Karpas-422 (cell line): ENCODE results near the gene DNAJC21. TPM values are rescaled to one million over a fixed set of nuclear protein-coding genes. Genes with fewer than 3 reads are reported as not detected.
"Not testable (repeated sequence)": the region's sequence is repeated elsewhere in the genome, so short reads cannot be mapped to it uniquely, and the experiment has no call there.

Experiments
- DNase-seq: peaks from one replicate; pipeline ENCODE4 v3.0.0-alpha.2; 2015
- H2AFZ ChIP-seq: fragments of 200-600 bp; sonication (generic); 2 replicates; pipeline ENCODE4 v1.6.1; 2014; ENCODE audit warnings: antibody characterized with exemption, low read length, mixed read lengths
- H3K27ac ChIP-seq: fragments of 200-600 bp; sonication (generic); 2 replicates; pipeline ENCODE4 v1.5.1; 2014; ENCODE audit warnings: mild to moderate bottlenecking, low read length, moderate library complexity
- H3K27me3 ChIP-seq: fragments of 200-600 bp; sonication (generic); 2 replicates; pipeline ENCODE4 v1.6.1; 2014; ENCODE audit warnings: low read length, mixed read lengths
- H3K36me3 ChIP-seq: fragments of 200-600 bp; sonication (generic); 2 replicates; pipeline ENCODE4 v1.6.1; 2014; ENCODE audit warnings: low read length, mixed read lengths; ENCODE audit not compliant: insufficient read depth
- H3K4me1 ChIP-seq: fragments of 200-600 bp; sonication (generic); 2 replicates; pipeline ENCODE4 v1.6.1; 2014; ENCODE audit warnings: mild to moderate bottlenecking, low read length, mixed read lengths
- H3K4me2 ChIP-seq: fragments of 200-600 bp; sonication (generic); 2 replicates; pipeline ENCODE4 v1.6.1; 2014; ENCODE audit warnings: low read length, low read depth, mild to moderate bottlenecking; ENCODE audit not compliant: poor library complexity, severe bottlenecking
- H3K4me3 ChIP-seq: fragments of 200-600 bp; sonication (generic); 2 replicates; pipeline ENCODE4 v1.5.1; 2014; ENCODE audit warnings: mild to moderate bottlenecking, antibody characterized with exemption, low read length, mixed read lengths
- H3K79me2 ChIP-seq: fragments of 200-600 bp; sonication (generic); 2 replicates; pipeline ENCODE4 v1.6.1; 2014; ENCODE audit warnings: mild to moderate bottlenecking, low read length, mixed read lengths
- H3K9ac ChIP-seq: fragments of 200-600 bp; sonication (generic); 2 replicates; pipeline ENCODE4 v1.6.0; 2014; ENCODE audit warnings: low read length
- H3K9me2 ChIP-seq: fragments of 200-600 bp; sonication (generic), shearing (Covaris generic); replicated peaks from 2 replicates; pipeline ENCODE4 v1.6.0; 2014; ENCODE audit warnings: mild to moderate bottlenecking, low read length, moderate library complexity; ENCODE audit not compliant: insufficient read depth
- H3K9me3 ChIP-seq: fragments of 300-700, 200-600 bp; sonication (generic); 2 replicates; pipeline ENCODE4 v1.6.1; 2014; ENCODE audit warnings: low read length, mixed read lengths
- H4K20me1 ChIP-seq: fragments of 200-600 bp; sonication (generic); 2 replicates; pipeline ENCODE4 v1.6.1; 2014; ENCODE audit warnings: mild to moderate bottlenecking, antibody characterized with exemption, low read length, low read depth; ENCODE audit not compliant: insufficient read depth
- total RNA-seq: library from RNA; depleted of rRNA; stranded (reverse); fragments of >200 nt; shearing (Covaris generic); gene quantifications from 2 replicates; pipeline ENCODE4 v1.2.3, GENCODE V29; 2014; ENCODE audit warnings: low replicate concordance

Gene DNAJC21
- total RNA-seq, 1 experiment from 2014 or later: 41.0 TPM

DNA sequence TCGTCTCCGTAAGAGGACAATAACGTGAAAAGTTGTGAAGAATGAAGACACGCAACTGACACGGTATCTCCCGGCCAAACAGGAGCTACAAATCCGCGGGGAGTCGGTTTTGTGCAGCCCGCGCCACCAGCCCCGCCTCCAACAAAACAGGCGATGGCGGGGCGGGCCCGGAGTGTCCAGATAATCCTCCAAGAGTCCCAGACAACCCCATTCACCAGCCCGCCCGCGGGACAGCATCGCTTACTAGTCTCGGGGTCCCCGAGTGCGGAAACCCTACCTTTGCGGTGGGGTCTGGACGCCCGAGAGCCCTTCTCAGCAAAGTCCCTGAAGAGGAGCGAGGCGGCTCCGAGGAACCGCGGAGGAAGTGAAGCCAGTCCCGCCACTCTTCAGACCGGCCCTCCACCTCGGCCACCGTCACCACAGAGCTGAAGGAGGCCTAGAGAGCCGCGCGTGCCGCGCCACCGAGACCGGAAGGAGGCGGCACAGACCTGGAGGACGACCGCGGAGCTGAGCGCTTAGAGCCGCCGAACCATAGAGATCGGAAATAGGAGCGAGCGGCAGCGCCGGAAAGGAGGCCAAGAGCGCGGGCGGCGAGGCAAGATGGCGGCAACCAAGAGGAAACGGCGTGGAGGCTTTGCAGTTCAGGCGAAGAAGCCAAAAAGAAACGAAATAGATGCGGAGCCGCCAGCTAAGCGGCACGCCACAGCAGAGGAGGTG lies 14.1 kb upstream of the DNAJC21 start, which contains the start of the genes BRIX1 and RAD1:
Gene BRIX1 (plus strand): TSS at position 573 of the 717 bp plus-strand sequence. CDS start 28 bp downstream, at position 601.
Gene RAD1 (minus strand): TSS at position 366 of the 717 bp plus-strand sequence. CDS start 612 bp downstream, outside the sequence.
- peak within 1 kb of the TSS; percentile 92 for H3K4me3 ChIP-seq
- DNase-seq: peak; percentile 98
- H3K9me2 ChIP-seq: no peaks in the 10 kb centered on the region
- H3K27ac ChIP-seq: peak within 1 kb of the TSS; percentile 81
- peak within 1 kb of the TSS; percentile 90 for H3K9ac ChIP-seq
- H2AFZ ChIP-seq: peak within 1 kb of the TSS; percentile 74; the same call in 1 of the 2 replicates
- peaks cover 48% of the 10 kb centered on the region for H3K36me3 ChIP-seq
- no peaks in the 10 kb centered on the region for H3K27me3 ChIP-seq
- peaks cover 44% of the 10 kb centered on the region for H3K4me1 ChIP-seq
- H3K9me3 ChIP-seq: no peaks in the 10 kb centered on the region
- peak within 1 kb of the TSS; percentile 83 for H3K4me2 ChIP-seq
- H3K79me2 ChIP-seq: peaks cover 91% of the 10 kb centered on the region
- peaks cover 8% of the 10 kb centered on the region; the same call in 1 of the 2 replicates for H4K20me1 ChIP-seq

DNA sequence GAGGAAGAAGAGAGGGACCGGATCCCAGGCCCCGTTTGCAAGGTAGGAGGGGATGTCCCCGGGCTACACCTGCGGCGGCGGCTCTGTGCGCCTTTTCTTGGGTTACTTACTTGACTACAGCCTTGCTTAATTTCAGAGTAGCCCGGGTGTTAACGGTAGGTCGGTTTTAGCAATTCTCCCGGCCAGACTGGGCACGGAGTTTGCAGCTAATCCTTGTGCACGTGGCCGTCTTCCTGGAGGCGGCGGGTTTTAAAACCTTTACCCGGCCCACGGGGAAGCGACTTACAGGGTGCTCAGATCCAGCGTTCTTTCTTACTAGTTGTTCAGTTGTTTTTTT lies 13.5 kb upstream of the DNAJC21 start:
- H3K79me2 ChIP-seq: peaks cover 94% of the 10 kb centered on the region
- no peaks in the 10 kb centered on the region for H3K9me2 ChIP-seq
- H3K4me1 ChIP-seq: peaks cover 47% of the 10 kb centered on the region
- H3K27ac ChIP-seq: peak overlapping the region; percentile 81
- no peaks in the 10 kb centered on the region for H3K9me3 ChIP-seq
- no peaks in the 10 kb centered on the region for H3K27me3 ChIP-seq
- peak overlapping the region; percentile 83 for H3K4me2 ChIP-seq
- H4K20me1 ChIP-seq: peaks cover 8% of the 10 kb centered on the region; the same call in 1 of the 2 replicates
- peaks cover 50% of the 10 kb centered on the region for H3K36me3 ChIP-seq
- peak; percentile 53 for DNase-seq
- peak overlapping the region; percentile 92 for H3K4me3 ChIP-seq
- peak overlapping the region; percentile 90 for H3K9ac ChIP-seq
- no peak overlapping the region for H2AFZ ChIP-seq

DNA sequence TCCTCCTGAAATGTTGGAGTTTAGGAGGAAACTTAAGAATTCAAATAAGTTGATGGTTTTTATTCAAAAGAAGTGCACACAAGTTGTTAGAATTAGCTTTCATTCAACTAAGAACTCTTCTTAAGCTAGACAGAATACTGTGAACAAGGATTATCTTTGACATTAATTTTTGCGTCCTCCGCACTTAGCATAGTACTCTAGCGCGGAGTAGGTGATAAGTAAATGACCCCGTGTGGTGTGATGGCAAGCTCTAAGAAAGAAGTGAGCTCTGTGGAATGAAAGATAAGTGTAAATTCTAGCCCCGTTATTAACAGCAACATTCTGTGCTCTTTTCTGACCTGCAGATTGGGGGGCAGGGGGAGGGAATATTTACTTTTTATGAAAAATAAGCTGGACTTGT lies 12.8 kb upstream of the DNAJC21 start:
- H2AFZ ChIP-seq: no peak overlapping the region
- H3K27ac ChIP-seq: peak overlapping the region; percentile 81
- peak overlapping the region; percentile 90 for H3K9ac ChIP-seq

DNA sequence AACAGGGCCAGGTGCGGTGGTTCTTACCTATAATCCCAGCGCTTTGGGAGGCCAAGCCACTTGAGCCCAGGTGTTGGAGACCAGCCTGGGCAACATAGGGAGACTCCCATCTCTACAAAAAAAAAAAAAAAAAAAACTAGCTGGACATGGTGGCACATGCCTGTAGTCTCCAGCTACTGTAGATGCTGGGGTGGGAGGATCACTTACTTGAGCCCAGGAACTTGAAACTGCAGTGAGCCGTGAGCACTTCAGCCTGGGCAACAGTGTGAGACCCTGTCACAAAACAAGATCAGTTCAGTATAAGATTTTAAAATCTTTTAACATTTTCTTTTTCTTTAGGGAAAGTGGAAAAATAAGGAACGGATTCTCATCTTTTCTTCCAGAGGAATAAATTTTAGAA lies 11.3 kb upstream of the DNAJC21 start:
- Histone ChIP-seq H3K4me2 (peak overlapping the region; percentile 83), H3K36me3 (peaks cover 51% of the 10 kb centered on the region)
- no peak for DNase-seq

More for the DNA sequence above, 12.8 kb upstream of the DNAJC21 start:
- H3K9me2 ChIP-seq: no peaks in the 10 kb centered on the region
- DNase-seq: peak; percentile 60
- H3K4me1 ChIP-seq: peaks cover 54% of the 10 kb centered on the region
- peaks cover 94% of the 10 kb centered on the region for H3K79me2 ChIP-seq
- H3K27me3 ChIP-seq: no peaks in the 10 kb centered on the region
- peak overlapping the region; percentile 83 for H3K4me2 ChIP-seq
- H4K20me1 ChIP-seq: peaks cover 8% of the 10 kb centered on the region; the same call in 1 of the 2 replicates
- H3K4me3 ChIP-seq: peak overlapping the region; percentile 92
- H3K9me3 ChIP-seq: no peaks in the 10 kb centered on the region
- H3K36me3 ChIP-seq: peaks cover 50% of the 10 kb centered on the region

DNA sequence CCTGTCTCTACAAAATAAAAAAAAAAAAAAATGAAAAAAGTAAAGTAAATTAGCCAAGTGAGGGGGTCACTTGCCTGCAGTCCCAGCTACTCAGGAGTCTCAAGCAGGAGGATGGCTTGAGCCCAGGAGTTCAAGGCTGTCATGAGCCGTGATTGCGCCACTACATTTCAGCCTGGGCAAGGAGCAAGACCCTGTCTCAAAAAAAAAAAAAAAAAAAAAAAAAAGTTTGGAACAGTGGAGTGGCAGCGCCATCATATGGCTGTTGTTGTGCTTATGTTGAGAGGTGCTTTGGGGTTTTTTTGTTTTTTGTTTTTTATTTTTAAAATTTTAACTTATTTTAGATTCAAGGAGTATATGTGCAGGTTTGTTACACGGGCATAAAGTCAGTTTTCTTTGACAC lies 10.3 kb upstream of the DNAJC21 start:
- peaks cover 15% of the 10 kb centered on the region; the same call in 1 of the 2 replicates for H4K20me1 ChIP-seq
- no peak for DNase-seq
- peaks cover 67% of the 10 kb centered on the region for H3K4me1 ChIP-seq
- H3K9me2 ChIP-seq: no peaks in the 10 kb centered on the region
- no peak overlapping the region for H3K9ac ChIP-seq
- H3K36me3 ChIP-seq: peaks cover 57% of the 10 kb centered on the region
- no peak overlapping the region for H2AFZ ChIP-seq
- H3K79me2 ChIP-seq: peaks cover 91% of the 10 kb centered on the region
- no peaks in the 10 kb centered on the region for H3K27me3 ChIP-seq
- H3K27ac ChIP-seq: no peak overlapping the region
- H3K4me3 ChIP-seq: no peak overlapping the region
- H3K9me3 ChIP-seq: no peaks in the 10 kb centered on the region
- no peak overlapping the region for H3K4me2 ChIP-seq

More for the DNA sequence above, 11.3 kb upstream of the DNAJC21 start:
- Histone ChIP-seq H3K4me3 (peak overlapping the region; percentile 92; the same call in 1 of the 2 replicates), H2AFZ (no peak overlapping the region), H3K4me1 (peaks cover 67% of the 10 kb centered on the region), H4K20me1 (peaks cover 11% of the 10 kb centered on the region; the same call in 1 of the 2 replicates), H3K79me2 (peaks cover 96% of the 10 kb centered on the region), H3K27ac (no peak overlapping the region), H3K9ac (no peak overlapping the region), H3K9me3 (no peaks in the 10 kb centered on the region), H3K27me3 (no peaks in the 10 kb centered on the region), H3K9me2 (no peaks in the 10 kb centered on the region)

DNA sequence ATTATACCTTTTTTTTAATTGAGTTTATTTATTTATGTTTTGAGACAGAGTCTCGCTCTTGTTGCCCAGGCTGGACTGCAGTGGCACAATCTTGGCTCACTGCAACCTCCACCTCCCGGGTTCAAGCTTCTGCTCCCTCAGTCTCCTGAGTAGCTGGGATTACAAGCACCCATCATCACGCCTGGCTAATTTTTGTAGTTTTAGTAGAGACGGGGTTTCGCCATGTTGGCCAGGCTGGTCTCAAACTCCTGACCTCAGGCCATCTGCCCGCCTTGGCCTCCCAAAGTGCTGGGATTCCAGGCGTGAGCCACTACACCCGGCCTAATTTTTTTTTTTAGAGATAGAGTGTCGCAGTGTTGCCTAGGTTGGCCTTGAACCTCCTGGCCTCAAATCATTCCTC lies 6.1 kb upstream of the DNAJC21 start:
- H2AFZ ChIP-seq, H4K20me1 ChIP-seq, DNase-seq, H3K9ac ChIP-seq, H3K27me3 ChIP-seq, H3K9me2 ChIP-seq, H3K4me3 ChIP-seq, H3K9me3 ChIP-seq: not testable (repeated sequence)
- H3K27ac ChIP-seq: peak overlapping the region; percentile 71
- H3K4me1 ChIP-seq: peaks cover 58% of the 10 kb centered on the region
- H3K4me2 ChIP-seq: peak overlapping the region; percentile 25
- peaks cover 62% of the 10 kb centered on the region for H3K79me2 ChIP-seq
- peaks cover 80% of the 10 kb centered on the region for H3K36me3 ChIP-seq

DNA sequence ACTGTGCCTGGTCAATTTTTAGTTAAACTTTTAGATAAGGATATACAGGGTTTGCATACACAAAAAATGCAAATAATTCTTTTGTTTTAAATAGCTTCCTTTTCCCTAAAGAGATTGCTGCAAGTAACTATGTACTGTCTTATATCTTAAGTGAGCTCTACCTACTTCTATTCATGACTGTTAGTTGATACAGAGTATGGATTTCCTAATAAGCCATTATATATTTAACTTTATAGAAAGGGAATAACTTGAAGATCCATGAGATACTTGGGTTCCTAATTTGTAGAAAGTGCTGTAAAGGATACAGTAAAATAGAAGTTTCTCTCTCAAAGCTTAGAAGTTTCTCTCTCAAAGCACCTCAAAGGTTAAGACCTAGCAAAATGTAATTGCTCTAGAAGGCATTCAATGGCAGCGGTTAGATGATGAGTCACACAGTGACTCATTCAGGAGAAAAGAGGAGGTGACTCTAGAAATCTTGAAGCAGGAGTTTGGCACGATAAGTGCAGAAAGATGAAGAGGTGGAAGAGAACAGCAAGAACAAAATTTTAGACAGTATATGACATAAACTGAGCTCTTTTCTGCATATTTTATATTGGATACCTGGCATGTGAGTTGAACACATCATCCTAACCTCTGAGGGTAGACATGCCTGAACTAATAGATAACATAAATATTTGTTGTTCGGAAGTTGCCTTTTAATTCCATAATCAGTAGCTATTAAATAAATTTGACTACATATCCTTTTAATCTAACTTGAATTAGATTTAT lies 5.5 kb upstream of the DNAJC21 start:
- peak; percentile 48 for DNase-seq

DNA sequence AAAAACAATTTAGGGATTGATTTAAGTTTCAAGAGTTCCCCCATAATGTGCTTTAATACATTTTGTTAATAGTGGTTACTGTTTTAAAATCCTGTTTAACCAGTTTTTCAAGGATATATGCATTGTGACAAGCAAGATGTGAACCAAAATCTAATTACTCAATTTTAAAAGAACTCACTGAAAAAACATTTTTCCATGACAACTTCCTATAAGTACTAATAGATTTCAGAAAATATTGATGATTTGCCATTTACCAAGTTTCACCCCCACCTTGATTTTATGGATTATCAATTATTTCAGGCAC lies 4.9 kb upstream of the DNAJC21 start:
- Histone ChIP-seq H3K9me2 (no peaks in the 10 kb centered on the region), H2AFZ (no peak overlapping the region), H3K36me3 (peaks cover 69% of the 10 kb centered on the region), H3K4me3 (no peak overlapping the region), H3K27me3 (no peaks in the 10 kb centered on the region), H3K27ac (peak overlapping the region; percentile 71), H3K9me3 (no peaks in the 10 kb centered on the region), H4K20me1 (0 out of 2 replicates have a peak, but pooled peaks cover 7% of the 10 kb centered on the region), H3K9ac (no peak overlapping the region), H3K4me2 (no peak overlapping the region), H3K4me1 (peaks cover 60% of the 10 kb centered on the region), H3K79me2 (peaks cover 50% of the 10 kb centered on the region)
- DNase-seq: peak; percentile 19

More for the DNA sequence above, 5.5 kb upstream of the DNAJC21 start:
- Histone ChIP-seq H3K9me2 (no peaks in the 10 kb centered on the region), H3K4me2 (peak overlapping the region; percentile 25), H3K9me3 (no peaks in the 10 kb centered on the region), H3K9ac (no peak overlapping the region), H3K4me1 (peaks cover 60% of the 10 kb centered on the region), H3K36me3 (peaks cover 73% of the 10 kb centered on the region), H2AFZ (no peak overlapping the region), H3K79me2 (peaks cover 55% of the 10 kb centered on the region), H4K20me1 (0 out of 2 replicates have a peak, but pooled peaks cover 7% of the 10 kb centered on the region), H3K27me3 (no peaks in the 10 kb centered on the region), H3K27ac (peak overlapping the region; percentile 71), H3K4me3 (no peak overlapping the region)
